GM19043 (cell line): ENCODE data around the gene ASB15.
"Not testable (repeated sequence)": the region's sequence is repeated elsewhere in the genome, so short reads cannot be mapped to it uniquely, and the experiment has no call there.

ENCODE experiments used
- ATAC-seq: cut with Tn5 transposase; IDR thresholded peaks from one replicate; pipeline ENCODE4 v1.9.1; 2021; ENCODE audit warnings: low read depth; ENCODE audit not compliant: unreplicated experiment

The ASB15 gene

DNA sequence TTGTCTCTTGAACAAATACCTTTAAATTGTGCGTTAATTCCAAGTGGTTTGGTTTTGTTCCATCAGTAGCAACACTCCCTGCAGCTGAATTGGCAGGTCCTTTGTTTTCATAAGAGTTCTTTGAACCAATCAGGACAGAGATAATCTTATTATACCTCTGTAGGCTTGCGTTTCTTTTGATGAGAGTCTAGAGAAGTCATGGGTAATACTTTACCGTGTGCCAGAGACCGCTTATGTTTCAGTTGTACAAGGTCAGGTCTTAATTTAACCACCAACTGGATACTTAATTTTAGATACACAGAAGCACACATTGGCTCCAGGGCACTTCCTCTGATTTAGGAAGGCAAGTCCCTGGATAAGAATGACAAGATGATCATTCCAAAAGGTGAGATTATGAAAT is at the start of gene ASB15:
Gene ASB15 (plus strand): TSS at position 292 of the 400 bp plus-strand sequence. CDS start 12,682 bp downstream, outside the sequence.
- no peak for ATAC-seq

DNA sequence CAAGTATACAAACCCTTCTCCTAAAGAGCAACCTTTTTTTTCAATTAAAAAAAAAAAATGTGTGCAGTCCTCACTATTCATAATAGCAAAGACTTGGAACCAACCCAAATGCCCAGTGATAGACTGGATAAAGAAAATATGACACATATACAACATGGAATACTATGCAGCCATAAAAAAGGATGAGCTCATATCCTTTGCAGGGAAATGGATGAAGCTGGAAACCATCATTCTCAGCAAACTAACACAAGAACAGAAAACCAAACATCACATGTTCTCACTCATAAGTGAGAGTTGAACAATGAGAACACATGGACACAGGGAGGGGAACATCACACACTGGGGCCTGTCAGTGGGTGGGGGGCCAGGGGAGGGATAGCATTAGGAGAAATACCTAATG is 49.5 kb upstream of the ASB15 start:
- not testable (repeated sequence) for ATAC-seq

DNA sequence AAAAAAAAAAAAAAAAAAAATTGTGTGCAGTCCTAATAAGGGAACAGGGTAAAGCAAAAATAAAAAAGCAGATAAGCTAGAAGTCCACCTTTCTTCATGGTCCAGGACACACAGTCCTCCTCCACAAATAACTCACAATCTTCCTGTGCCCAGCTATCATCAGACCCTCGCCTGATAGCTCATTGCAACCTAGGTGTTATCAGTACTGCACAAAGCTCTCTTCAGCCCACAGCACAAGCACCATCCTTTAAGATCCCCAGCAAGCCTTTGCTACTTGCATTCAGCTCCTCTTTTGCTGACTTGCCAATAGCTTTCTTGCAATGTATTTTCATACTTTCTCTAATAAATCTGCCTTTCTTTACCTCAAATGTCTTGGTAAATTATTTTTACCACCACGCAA is 49.0 kb upstream of the ASB15 start:
- ATAC-seq, result no peak

DNA sequence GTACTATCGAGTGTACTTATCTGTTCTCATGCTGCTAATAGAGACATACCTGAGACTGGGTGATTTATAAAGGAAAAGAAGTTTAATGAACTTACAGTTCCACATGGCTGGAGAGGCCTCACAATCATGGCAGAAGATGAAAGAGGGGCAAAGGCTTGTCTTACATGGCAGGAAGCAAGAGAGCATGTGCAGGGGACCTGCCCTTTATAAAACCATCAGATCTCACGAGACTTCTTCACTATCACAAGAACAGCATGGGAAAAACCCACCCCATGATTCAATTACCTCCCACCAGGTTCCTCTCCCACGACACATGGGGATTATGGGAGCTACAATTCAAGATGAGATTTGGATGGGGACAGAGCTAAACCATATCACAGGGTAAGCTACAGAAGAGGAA is 48.5 kb upstream of the ASB15 start:
- ATAC-seq, result no peak

DNA sequence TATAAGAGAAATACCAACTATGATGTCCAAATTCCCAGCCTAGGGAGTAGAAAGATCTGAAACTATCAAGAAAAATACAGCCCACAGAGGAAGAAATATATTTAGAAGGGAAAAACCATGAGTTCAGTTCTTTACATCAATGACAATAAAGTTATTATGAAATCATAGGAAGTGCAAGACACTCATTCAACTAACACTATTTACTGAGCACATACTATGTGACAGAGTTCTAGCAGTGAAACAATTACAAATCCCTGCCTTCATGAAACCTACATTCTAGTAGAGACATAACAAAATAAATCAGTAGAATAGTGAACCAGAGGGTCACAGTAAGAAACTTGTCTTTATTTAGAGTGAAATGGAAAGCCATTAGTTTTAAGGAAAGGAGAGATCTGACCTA is 46.1 kb upstream of the ASB15 start:
- no peak for ATAC-seq

DNA sequence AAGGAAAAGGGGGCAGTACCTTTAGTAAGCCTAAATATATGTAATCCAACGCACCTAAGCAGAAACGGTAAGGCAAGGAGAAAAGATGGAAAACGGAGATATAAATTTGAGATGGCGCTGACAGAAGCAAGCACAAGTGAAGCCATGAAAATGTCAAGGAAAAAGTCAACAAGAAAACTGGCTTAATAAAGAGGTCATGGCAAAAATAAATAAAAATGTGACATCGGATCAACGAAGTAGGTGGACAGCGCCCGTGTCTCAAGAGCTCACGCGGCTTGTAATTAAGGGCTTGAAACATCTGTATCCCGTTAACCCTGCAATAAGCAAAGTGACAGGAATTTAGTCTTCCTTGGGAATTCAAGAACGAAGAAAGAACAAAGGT is 44.6 kb upstream of the ASB15 start:
- no peak for ATAC-seq

DNA sequence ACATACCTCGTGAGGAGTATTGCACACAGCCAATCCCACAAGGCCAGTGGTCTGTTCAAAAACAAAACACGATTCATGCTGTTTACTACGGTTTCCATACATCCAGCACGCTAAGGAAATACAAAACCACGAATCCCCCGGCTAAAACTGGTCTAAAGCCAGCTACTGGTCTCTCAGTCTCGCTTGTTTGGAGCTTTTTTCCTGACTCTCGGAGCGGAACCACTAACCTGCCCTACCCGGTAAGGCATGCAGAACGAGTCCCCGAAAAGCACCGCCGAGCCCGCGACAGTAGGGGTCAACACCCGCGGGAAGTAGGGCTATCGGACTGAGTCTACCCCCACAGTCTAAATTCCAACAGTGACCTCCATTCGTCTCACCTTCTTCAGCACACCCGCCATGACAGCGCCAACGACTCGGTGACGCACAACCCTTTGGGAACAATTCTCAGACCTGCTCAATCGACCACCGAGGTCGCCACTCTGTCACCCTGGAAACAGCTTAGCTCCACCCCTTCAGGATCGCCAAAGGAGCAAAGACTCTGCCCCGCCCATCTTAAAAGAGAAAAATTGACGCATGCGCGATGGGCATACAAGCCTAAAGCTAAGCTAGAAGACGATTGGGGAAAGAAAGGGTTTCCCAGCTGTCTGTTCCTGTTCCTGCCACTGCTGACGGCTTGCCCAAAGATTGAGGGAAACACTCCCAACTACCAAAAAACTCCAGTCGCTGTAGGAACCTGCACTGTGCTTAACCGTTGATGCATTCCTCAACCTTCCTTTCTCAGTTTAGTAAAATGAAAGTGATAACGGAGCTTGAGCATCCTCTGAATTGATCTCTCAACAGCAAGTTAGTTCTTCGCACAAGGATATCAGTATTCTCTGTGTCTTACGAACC is 44.0 kb upstream of the ASB15 start, which contains the start of gene NDUFA5:
Gene NDUFA5 (minus strand): TSS at position 421 of the 891 bp plus-strand sequence. CDS start 23 bp downstream, at position 398.
- ATAC-seq, result peak; percentile 96

DNA sequence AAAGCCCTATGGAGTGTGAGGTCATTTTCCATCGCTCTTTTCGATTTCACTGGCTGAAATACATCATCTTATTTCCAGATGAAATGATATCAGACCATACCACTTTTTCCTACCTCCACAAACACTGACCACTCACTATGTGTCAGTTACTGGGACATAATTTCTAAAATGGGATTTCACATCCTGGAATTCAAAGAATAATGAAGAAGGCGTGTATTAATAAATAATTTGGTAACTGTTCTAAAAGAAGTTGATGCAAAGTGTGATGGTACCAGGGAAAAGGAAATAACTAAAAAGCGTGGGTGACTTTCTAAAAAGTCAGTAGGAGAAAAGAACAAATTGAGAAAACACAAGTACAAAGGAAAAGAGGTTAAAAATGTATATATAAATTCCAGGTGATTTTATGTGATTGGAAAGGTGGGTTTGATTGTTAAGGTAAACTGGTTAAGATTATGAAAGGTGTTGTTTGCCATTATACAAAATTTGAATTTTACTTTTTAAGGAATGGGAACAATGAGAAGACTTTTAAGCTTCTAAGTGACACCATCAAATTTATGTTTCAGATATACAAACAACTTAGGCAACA is 43.2 kb upstream of the ASB15 start:
- ATAC-seq, result no peak

DNA sequence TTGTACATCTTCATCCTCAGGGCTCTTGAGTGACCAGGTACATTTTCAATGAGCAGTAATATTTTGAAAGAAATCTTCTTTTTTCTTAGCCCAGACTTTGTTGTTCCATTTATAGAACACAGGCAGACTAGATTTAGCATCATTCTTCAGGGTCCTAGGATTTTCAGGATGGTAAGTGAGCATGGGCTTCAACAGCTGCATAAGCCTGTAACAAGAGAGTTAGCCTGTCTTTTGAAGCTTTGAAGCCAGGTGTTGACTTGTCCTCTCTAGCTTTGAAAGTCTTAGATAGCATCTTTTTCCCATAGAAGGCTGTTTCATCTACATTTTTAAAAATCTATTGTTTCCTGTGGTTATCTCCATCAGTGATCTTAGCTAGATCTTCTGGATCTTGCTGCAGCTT is 39.5 kb upstream of the ASB15 start:
- ATAC-seq, result no peak

DNA sequence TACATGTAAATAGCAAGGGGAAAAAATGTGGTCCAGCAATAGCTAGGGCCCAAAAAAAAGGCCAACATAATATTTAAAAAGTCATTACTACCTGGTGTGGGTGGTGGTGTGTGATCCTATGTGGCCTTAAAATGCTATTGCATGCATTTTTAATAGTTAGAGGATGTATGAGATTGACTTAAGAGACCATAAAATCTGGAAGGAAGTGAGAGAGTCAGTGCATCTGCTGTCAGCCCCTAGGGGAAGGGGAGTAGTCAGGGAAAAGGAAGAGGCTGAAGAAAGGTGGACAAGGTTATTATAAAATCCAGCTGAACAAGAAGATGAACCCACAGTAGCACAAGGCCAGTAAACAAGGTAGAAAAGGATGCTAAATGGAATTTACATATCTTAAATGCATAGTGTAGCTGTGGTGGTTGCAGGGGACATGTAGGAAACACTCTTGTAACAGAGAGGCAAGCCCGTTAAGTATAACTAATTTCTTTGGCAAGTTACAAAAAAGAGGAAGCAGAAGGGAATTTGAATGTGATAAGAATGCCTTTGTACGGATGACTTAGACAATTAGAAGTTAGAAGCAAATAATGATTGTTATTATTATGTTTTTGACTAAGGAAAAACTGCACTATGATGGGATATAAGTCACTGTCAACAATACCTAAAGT is 32.1 kb upstream of the ASB15 start:
- no peak for ATAC-seq

DNA sequence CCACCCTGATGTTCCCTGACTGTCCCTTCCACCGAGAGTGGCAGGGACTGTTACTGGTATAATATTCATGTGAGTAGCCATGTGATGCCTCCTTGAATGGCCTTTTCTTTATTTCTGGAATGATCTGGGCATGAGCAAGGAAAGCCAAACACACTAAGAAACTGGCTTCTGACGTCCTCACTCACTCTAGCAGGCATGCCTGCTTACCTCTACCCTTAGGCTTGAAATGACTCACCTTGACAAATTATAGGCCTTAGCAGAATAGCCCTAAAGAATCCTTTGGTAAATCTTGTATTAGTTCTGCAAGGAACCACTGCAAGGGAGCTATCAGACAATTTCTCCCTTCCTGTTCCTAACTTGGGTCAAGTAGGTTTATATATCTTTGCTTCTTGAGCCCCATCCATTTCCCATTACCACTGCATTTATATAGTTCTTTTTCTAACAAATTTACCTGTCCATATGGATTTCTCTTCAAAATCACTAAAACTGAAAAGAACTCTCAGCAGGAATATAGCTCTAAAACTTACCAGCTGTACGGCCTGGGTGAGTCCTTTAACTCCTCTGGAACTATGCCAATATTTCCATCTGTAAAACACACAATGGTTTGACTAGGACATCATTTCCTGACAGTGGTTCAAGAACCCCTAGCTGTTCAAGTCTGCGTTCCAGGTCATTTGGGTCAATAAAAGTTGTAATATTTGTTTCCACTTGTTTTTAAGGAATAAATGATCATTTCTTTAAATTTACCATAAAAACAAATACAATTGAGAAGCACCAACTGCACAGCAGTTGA is 31.0 kb upstream of the ASB15 start:
- no peak for ATAC-seq

DNA sequence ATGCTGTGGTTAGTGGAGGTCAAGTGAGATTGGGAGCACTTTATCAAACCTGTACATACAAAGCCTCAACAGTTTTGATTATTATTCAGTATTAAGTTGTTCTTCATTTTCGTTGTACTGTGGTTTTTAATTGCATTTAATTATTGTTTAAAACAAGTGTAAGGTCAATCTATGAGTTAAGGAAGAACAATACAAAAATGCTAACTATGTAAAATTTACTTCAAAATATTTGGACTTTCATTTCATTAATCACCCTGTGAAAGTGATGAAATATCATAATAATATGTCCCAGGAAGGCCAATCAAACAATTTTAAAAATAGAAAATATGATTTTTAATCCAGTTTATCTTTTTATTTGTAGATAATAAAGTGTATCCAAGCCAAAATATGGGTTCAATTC is 30.4 kb upstream of the ASB15 start:
- no peak for ATAC-seq

DNA sequence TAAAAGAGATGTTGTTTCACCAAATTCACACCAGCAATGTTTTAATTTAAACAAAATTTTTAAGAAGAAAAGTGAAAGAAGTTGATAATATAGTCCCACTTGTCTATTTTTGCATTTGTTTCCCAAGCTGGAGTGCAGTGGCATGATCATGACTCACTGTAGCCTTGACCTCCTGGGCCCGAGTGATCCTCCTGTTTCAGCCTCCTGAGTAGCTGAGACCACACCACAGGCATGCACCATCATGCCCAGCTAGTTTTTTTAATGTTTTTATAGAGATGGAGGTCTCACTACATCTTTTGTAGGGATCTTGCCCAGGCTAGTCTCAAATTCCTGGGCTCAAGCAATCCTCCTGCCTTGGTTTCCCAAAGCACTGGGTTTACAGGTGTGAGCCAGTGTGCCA is 29.9 kb upstream of the ASB15 start:
- no peak for ATAC-seq

DNA sequence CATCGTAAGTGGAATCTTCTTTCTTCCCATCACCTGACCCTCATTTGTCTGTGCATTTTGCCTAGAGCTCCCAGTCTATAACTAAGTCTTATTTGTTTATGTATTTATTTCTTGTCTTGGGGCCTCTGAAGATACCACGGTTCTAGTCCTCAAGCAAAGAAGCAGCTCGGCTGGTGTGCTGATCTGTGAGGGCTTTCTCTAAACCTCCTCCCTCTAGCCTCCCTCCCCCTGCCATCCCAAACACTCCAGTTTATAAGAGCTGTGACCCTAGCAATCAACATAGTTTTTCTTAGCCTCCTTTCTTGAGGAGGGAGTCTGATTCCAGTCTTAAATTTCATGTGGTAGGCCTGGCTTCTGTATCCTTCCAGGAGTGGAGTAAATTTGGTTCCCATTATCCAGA is 28.3 kb upstream of the ASB15 start:
- no peak for ATAC-seq

DNA sequence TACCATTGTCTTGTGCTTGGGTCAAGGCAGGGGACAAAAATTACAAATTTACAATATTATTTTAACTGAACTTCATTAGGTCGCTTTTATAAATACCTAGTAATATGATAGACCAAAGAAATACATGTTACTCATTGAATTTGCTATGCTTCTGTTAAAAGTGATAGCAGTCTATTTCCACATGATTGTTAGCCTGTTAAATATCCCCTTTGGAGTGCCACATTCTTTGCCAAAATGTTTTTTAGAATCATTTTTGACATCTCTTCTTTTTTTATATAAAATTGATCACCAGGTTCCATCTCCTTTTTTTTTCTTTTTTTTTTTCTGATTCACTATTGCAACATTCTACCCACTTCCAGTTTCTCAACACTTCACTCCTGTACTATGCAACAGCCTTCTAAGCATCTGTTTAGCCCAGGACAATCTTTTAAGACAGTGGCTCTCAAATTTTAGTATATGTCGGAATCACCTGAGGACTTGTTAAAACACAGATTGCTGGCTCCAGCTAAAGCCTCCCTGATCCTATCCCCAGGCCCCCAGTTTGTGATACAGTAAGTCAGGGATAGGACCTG is 27.6 kb upstream of the ASB15 start:
- no peak for ATAC-seq

DNA sequence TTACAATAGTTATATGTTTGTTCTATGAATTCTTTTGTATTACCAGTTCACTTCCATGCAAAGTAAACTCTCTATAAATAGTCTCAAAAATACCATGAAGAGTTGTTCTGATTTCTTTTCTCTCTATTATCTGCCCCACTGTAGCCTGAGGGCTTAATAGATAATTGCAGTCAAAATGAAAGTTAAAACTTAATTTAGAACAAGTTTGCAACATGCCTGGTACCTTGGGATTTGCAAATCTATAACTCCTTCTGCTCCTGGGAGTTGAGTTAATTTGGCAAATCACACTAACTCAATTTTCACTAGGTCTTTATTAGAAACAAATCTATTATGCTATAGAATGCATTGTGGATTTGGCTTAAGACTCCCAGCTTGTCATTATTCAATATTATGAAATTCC is 22.2 kb upstream of the ASB15 start:
- no peak for ATAC-seq

DNA sequence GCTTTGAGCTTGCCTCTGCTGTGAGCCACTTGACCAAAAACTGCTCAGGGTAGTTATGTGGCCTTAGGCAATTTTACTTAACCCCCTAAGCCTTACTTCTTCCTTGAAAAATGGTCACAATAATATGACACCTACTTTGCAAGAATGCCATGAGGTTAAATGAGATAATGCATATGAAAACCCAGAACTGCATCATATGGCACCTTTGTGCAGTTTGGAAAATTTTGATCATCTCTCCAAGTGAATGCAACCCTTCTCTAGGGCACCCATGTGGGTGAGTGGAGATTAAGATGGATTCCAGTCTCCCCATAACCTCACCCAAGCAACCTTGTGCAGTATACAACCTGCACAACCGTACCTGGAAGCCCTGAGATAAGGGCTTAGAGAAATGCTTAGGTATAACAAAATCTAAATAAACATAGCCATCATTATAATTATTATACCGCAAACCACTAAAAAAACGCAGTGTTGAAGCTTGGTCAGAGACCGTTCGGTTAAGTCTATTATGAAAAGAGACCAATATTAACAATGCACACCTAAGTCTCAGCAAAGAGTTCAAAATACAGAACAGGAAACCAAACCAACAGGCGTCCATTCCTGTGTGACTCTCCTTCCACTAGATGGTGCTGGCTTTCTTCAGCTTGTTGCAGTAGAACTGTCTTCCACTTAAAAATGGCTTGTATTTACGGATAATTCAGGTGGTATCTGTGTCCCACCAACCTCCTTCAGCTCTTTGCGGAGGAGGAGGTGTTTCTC is 21.0 kb upstream of the ASB15 start:
- ATAC-seq, result peak; percentile 65

DNA sequence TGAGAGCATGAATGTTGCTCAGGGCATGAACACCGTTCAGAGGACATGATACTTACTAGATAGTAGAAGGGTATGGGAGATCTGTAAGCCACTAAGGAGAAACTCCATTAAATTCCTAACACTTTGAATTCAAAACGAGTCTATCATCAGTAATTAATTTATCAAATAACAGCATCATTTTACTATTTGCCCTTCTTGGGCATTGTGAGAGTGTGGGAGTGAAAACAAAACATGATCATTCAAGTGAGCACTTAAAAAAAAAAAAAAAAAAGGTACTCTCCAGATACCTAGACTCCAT is 20.5 kb upstream of the ASB15 start:
- no peak for ATAC-seq

DNA sequence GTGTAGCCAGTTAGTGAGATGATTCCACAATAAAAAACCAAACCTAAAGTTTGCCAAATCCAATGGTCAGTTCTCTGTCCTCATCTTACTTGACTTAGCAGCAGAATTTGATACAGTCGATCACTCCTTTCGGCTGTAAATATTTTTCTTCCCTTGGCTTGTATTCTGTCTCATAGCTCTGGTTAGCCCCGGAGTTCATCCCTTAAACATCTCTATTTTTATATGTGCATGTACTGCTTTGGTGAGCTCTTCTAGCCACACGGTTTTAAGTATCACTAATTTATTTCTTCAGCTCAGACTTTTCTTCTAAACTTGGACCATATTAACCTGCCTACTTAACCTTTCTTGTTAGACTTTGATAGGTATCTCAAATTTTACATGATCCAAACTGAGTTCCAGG is 17.8 kb upstream of the ASB15 start:
- no peak for ATAC-seq

DNA sequence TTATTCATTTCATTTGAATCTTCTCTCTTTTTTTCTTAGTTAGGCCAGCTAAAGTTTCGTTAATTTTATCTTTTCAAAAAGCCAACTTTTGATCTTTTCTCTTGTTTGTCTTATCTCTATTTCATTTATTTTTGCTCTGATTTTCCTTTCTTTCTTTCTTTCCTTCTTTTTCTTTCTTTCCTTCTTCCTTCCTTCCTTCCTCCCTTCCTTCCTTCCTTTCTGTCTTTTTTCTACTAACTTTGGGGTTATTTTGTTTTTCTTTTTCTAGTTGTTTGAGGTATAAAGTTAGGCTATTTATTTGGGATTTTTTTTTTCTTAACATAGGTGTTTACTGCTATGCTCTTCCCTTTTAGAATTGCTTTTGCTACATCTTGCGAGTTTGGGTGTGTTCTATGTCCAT is 13.2 kb upstream of the ASB15 start:
- no peak for ATAC-seq
